Suprapubic skin (tissue), 3 donors: ENCODE results near the gene IRF6.

ENCODE experiments used
- POLR2A ChIP-seq, 2 donors: fragments of 450-650 bp; IDR thresholded peaks; one replicate each; pipeline ENCODE4 v1.6.1; 2017; ENCODE audit warnings: antibody characterized with exemption in 2 of 2, mild to moderate bottlenecking in 2 of 2, moderate library complexity in 2 of 2
- TF ChIP-seq, protein P1 (sequence below), 2 donors: fragments of 200-600 bp in 1 of 2; fragments of 450-650 bp in 1 of 2; sonication (generic) in 1 of 2; IDR thresholded peaks; one replicate each; pipeline ENCODE4 v1.5.1; 2016 to 2019; ENCODE audit warnings: antibody characterized with exemption in 2 of 2, mild to moderate bottlenecking in 1 of 2, moderate library complexity in 1 of 2

GRCh38 chr1:209822706-209823105 is 16.8 kb upstream of the IRF6 start:
- TF ChIP-seq, protein P1, sequence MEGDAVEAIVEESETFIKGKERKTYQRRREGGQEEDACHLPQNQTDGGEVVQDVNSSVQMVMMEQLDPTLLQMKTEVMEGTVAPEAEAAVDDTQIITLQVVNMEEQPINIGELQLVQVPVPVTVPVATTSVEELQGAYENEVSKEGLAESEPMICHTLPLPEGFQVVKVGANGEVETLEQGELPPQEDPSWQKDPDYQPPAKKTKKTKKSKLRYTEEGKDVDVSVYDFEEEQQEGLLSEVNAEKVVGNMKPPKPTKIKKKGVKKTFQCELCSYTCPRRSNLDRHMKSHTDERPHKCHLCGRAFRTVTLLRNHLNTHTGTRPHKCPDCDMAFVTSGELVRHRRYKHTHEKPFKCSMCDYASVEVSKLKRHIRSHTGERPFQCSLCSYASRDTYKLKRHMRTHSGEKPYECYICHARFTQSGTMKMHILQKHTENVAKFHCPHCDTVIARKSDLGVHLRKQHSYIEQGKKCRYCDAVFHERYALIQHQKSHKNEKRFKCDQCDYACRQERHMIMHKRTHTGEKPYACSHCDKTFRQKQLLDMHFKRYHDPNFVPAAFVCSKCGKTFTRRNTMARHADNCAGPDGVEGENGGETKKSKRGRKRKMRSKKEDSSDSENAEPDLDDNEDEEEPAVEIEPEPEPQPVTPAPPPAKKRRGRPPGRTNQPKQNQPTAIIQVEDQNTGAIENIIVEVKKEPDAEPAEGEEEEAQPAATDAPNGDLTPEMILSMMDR (IDR thresholded peaks at IDR 0.05): no peak
- TF ChIP-seq POLR2A (IDR thresholded peaks at IDR 0.05): no peak
